Activated CD8-positive, alpha-beta memory T cell treated with anti-CD3 and anti-CD28 coated beads, Interleukin-2, amount 50 U/mL, for 1 hour (primary cell): ENCODE results near the gene RETREG3.
"Not testable (repeated sequence)": the region's sequence is repeated elsewhere in the genome, so short reads cannot be mapped to it uniquely, and the experiment has no call there.

Experiments used
- DNase-seq: peaks from one replicate; pipeline ENCODE4 v3.0.0-alpha.2; 2020; ENCODE audit errors: extremely low read depth

The RETREG3 gene

DNA sequence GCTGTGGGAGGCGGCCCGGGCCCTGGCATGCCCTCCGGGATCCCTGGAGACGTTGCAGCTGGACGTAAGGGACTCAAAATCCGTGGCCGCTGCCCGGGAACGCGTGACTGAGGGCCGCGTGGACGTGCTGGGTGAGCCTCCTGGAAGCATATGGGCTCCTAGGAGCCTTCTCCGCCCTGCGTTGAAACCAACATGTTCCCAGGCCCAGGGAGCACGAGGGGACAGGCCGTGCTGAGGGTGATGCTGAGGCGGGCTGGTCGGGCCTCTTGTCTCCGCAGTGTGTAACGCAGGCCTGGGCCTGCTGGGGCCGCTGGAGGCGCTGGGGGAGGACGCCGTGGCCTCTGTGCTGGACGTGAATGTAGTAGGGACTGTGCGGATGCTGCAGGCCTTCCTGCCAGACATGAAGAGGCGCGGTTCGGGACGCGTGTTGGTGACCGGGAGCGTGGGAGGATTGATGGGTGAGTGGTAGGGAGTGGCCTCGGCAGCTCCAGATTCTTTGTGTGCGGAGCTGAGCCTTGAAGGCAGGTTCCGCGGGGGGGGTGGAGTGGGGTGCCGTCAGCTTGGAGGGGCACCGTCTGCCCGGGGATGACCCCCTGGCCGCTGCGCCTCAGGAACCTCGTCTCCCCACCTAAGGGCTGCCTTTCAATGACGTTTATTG, 55.9 kb downstream of the RETREG3 start:
- DNase-seq: no peak

DNA sequence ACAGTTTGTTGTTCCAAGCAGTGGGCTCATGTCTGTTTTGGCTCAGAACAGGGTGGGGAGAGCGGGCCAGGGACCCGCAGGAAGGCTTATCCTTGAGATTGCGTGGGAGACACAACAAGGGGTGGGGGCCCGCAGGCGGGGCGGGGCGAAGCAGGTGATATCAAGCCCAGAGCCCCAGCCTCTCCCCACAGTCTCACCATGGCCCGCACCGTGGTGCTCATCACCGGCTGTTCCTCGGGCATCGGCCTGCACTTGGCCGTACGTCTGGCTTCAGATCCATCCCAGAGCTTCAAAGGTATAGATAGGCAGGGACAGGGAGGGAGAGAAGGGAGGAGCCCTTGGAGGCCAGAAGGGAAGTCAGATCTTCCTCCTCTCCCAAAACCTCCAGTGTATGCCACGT, 56.4 kb downstream of the RETREG3 start, which contains the start of gene HSD17B1:
HSD17B1 (plus strand) TSS at position 188 of the 400 bp plus-strand sequence; CDS start at position 199, 11 bp downstream.
- DNase-seq: not testable (repeated sequence)

DNA sequence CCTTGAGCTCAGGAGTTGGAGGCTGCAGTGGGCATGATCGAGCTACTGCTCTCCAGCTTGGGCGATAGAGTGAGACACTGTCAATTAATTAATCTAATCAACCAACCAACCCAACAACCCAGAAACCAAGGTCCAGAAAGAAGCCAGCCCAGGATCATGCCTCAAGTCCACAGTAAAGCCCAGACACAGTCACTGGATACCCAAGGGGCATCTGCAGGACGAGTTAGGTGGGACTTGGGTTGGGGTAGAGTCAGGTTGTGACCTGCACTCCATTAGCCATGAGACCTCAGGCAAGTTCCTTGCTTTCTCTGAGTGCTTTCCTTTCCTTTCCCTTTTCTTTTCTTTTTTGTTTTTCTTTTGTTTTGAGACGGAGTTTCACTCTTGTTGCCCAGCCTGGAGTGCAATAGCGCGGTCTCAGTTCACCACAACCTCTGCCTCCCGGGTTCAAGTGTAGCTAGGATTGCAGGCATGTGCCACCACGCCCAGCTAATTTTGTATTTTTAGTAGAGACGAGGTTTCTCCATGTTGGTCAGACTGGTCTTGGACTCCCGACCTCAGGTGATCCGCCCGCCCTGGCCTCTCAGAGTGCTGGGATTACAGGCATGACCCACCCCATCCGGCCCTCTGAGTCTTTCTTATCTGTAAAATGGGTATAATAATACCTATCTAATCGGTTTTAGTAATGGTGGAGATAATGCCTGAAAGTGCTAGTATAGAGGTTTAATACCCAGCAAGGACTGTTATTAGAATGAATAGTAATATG, 60.0 kb downstream of the RETREG3 start:
- DNase-seq: no peak

DNA sequence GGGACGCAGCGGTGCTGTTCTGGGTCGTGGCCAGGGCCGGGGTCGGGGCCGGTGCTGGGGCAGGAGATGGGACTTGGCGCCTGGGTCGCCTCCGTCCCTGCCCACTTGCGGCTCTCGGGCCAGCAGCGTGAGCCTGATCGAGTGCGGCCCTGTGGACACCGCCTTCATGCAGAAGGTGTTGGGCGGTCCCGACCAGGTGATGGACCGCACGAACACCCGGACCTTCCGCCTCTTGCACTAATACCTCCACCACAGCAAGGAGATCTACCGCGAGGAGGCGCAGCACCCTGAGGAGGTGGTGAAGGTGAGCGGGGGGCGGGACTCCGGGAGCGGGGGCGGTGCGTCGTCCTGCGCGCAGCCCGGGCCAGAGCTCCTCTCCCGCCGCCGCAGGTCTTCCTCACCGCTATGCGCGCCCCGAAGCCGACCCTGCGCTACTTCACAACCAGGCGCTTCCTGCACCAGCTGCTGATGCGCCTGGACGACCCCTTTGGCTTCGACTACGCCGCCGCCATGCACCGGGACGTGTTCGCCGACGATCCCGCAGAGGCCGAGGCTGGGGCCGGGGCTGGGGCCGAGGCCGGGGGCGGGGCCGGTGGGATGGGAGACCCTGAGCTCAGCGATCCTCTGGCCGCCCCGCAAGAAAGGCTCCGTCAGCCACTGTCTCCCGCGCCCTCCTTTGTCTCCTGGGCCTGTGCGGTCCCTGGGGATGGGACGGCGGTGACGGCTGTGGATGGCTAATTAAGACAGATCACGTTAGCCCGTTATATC, 60.9 kb downstream of the RETREG3 start:
- DNase-seq: no peak

DNA sequence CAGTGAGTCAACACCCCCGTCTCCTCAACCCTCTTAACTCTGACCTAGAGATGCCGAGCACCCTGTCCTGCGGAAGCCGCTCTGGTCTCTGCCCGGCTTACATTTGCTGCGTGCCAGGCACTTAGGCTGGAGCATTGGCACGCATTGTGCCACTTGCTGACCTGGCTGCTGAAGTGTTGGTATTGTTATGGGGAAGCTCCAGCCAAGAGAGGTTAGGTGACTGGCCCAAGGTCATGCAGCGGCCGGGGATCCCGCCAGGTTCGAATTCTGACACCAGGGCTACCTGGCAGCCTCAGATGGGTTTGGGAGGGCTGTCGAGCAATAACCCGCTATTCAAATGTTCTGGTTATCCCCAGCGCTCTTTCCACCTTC, 61.5 kb downstream of the RETREG3 start:
- no peak for DNase-seq

DNA sequence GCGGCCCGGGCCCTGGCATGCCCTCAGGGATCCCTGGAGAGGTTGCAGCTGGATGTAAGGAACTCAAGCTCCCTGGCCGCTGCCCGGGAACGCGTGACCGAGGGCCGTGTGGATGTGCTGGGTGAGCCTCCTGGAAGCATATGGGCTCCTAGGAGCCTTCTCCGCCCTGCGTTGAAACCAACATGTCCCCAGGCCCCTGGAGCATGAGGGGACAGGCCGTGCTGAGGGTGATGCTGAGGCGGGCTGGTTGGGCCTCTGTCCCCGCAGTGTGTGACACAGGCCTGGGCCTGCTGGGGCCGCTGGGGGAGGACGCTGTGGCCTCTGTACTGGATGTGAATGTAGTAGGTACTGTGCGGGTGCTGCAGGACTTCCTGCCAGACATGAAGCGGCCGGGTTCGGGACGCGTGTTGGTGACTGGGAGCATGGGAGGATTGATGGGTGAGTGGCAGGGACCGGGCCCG, 62.1 kb downstream of the RETREG3 start:
- DNase-seq: no peak

DNA sequence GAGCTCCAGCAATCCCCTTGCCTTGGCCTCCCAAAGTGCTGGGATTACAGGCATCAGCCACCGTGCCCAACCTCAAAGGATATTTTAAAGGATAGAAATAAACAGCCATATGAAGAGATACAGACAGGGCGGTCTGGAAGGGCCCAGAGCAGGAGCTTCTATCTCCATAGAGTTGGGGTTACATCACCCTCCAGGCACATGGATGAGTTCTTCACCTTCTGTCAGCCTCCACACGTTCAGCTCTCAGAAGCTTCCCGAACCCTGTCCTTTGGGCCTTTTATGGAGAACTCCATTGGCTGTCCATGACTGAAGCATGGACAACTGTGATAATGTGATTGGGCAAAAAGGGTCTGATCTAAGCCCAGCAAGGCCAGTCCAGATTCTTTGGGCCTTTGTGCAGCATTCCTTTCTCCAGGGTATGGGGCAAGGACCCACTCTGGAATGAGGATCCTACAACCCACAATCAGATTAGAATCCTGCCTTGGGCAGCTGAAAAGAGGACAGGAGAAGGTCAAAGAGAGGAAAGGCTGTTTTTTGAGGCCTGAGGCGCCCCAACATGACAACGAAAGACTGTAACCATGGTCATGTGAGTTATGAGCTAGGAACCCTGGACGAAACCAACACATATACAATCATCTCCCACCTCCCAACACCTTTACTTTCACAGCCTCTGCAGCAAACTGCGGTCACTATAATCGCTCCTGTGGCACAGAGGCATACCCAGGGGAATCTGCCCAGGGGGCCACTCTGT, 63.2 kb downstream of the RETREG3 start:
- not testable (repeated sequence) for DNase-seq

DNA sequence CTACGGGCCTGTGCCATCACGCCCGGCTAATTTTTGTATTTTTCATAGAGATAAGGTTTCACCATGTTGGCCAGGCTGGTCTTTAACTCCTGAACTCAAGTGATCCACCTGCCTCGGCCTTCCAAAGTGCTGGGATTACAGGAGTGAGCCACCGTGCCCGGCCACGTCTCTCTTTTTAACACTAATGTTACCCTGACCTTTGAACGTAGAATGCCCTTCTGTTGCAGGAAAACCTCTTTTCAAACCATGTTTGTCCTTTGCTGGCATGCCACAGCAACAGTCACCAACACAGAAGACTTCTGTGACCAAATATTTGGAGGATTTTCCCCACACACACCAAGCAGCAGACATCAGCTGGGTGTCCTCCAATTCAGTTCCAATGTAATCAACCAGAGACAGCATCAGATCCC, 64.3 kb downstream of the RETREG3 start:
- no peak for DNase-seq

DNA sequence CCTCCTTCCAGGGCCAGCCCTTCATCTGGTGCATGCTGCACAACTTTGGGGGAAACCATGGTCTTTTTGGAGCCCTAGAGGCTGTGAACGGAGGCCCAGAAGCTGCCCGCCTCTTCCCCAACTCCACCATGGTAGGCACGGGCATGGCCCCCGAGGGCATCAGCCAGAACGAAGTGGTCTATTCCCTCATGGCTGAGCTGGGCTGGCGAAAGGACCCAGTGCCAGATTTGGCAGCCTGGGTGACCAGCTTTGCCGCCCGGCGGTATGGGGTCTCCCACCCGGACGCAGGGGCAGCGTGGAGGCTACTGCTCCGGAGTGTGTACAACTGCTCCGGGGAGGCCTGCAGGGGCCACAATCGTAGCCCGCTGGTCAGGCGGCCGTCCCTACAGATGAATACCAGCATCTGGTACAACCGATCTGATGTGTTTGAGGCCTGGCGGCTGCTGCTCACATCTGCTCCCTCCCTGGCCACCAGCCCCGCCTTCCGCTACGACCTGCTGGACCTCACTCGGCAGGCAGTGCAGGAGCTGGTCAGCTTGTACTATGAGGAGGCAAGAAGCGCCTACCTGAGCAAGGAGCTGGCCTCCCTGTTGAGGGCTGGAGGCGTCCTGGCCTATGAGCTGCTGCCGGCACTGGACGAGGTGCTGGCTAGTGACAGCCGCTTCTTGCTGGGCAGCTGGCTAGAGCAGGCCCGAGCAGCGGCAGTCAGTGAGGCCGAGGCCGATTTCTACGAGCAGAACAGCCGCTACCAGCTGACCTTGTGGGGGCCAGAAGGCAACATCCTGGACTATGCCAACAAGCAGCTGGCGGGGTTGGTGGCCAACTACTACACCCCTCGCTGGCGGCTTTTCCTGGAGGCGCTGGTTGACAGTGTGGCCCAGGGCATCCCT, 65.7 kb downstream of the RETREG3 start:
- DNase-seq: no peak

DNA sequence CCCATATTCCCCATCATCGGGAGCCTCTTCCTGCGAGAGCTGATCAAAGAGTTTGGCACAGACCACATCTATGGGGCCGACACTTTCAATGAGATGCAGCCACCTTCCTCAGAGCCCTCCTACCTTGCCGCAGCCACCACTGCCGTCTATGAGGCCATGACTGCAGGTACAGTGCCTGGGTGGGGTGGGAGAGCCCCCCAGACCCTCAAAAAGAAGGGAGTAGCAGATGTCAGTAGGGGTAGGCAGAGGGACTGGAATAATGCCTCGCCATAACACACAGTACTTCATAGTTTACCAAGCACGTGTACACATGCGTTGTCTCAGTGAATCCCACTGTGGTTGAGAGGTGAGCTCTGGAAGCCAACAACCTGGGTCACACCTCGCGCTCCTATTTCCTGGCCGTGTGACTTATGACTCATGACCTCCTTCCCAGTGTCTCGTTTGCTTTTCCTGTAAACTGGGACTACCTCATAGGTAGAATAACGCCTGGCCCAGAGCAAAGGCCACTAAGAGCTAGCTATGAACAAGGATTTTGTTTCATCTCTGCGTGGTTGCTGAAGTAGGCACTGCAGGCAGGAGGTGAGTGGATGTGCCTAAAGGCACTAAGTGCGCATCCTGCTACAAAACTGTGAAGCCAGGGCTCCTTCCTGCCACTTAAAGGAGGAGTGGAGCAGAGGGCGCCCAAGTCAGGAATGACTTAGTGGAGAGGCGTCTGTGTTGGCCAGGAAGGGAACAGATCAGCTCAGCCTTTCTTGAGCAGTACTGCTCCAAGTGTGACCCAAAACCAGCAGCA, 67.9 kb downstream of the RETREG3 start:
- no peak for DNase-seq

DNA sequence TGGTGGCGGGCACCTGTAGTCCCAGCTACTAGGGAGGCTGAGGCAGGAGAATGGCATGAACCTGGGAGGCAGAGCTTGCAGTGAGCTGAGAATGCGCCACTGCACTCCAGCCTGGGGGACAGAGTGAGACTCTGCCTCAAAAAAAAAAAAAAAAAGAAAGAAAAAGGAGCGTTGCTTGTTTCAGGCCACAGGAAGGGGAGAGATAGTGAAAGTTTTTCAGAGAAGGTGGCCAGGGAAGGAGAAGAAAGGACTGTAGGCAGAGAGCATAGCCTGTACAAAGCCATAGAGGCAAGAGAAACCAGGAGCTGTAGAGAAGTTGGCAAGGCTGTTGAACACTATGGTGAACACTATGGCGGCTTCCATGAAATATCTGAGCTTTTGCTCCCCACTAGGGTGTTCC, 68.6 kb downstream of the RETREG3 start:
- DNase-seq: not testable (repeated sequence)

DNA sequence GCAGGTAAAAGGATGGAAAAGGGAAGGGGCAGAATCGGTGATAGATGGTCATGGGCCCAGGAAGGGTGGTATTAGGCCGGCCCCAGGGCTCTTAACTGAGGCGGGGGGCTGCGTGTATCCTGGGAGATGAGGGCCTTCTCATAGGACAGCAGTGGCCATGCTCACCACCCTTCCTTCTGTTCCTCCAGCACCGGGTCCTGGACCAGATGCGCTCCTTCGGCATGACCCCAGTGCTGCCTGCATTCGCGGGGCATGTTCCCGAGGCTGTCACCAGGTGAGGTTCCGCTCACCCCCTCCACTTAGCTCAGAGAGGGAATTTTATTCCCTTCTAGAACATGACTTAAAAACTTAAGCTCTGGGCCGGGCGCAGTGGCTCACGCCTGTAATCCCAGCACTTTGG, 70.7 kb downstream of the RETREG3 start:
- DNase-seq: no peak

DNA sequence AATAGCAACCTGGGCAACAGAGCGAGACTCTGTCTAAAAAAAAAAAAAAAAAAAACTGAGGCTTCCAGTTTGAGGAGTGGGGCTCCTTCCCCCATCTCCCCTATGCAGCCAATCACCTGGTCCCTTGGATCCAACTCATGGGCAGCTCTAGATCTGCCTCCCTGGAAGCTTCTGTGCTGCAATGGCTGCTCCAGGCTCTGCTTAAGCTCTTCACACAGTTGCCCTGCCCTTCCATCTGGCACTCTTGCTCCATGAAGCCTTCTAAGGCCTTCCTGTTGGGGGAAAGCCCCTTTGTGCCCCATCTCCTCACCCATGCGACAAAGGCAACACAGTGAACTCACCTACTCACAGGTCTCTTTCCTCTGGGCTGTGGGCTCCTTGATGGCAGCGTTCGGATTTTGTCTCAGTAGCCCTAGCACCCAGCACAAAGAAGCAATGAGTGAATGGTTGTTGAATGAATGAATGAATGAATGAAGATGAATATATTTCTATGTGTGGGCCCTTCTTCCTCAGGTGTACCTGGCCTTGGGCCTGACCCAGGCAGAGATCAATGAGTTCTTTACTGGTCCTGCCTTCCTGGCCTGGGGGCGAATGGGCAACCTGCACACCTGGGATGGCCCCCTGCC, 71.2 kb downstream of the RETREG3 start:
- no peak for DNase-seq

DNA sequence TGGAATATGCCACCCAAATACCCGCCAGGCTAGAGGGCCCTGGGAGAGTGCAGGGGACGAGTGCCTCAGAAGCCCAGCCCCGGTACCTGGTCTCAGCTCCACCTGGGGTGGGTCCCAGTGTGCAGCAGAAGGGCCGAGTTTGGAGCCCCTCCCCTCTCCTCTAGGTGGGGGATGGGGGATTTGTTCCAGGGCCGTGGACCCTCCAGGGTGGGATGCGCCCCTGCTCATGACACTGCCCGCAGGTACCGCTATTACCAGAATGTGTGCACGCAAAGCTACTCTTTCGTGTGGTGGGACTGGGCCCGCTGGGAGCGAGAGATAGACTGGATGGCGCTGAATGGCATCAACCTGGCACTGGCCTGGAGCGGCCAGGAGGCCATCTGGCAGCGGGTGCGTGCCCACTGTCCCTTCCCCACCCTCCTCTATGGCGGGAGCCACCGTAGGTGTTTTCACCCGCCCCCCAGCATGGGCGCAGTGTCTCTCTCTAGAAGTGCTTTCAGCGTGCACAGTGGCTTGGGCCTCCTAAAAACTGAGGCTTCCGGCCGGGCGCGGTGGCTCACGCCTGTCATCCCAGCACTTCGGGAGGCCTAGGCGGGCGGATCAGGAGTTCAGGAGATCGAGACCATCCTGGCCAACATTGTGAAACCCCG, 71.9 kb downstream of the RETREG3 start:
- DNase-seq: no peak

DNA sequence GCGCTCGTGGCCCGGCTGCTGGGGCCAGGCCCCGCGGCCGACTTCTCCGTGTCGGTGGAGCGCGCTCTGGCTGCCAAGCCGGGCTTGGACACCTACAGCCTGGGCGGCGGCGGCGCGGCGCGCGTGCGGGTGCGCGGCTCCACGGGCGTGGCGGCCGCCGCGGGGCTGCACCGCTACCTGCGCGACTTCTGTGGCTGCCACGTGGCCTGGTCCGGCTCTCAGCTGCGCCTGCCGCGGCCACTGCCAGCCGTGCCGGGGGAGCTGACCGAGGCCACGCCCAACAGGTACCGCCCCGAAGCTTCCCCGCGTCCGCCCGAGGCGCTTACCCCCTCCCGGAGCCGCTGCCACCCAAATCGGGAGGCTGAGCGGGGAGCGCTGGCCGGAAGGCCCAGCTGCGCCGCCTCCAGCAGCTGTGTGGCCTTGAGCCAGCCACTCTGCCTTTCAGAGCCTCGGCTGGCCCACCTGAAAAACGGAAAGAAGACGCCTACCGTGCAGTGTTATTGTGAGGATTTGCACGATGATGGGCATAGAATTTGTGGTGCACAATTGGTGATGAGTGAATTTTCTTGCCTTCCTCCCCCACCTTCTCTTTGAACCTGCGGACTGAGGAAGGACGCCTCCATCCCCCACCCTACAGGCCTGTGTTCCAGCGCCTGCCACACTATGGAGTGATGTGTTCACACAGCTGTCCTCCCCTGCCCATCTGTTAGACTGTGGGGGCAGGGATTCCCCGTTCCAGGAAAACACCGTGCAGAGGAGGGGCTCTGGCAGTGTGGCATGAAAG, 72.6 kb downstream of the RETREG3 start:
- no peak for DNase-seq

DNA sequence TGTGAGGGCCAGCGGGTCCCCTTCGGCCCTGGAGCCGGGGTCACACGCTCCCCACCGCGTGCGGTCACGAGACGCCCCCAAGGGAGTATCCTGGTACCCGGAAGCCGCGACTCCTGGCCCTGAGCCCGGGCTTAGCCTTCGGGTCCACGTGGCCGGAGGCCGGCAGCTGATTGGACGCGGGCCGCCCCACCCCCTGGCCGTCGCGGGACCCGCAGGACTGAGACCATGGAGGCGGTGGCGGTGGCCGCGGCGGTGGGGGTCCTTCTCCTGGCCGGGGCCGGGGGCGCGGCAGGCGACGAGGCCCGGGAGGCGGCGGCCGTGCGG, 73.2 kb downstream of the RETREG3 start, which contains the start of gene NAGLU:
NAGLU (plus strand) TSS at position 194 of the 324 bp plus-strand sequence; CDS start at position 226, 32 bp downstream.
- no peak for DNase-seq

DNA sequence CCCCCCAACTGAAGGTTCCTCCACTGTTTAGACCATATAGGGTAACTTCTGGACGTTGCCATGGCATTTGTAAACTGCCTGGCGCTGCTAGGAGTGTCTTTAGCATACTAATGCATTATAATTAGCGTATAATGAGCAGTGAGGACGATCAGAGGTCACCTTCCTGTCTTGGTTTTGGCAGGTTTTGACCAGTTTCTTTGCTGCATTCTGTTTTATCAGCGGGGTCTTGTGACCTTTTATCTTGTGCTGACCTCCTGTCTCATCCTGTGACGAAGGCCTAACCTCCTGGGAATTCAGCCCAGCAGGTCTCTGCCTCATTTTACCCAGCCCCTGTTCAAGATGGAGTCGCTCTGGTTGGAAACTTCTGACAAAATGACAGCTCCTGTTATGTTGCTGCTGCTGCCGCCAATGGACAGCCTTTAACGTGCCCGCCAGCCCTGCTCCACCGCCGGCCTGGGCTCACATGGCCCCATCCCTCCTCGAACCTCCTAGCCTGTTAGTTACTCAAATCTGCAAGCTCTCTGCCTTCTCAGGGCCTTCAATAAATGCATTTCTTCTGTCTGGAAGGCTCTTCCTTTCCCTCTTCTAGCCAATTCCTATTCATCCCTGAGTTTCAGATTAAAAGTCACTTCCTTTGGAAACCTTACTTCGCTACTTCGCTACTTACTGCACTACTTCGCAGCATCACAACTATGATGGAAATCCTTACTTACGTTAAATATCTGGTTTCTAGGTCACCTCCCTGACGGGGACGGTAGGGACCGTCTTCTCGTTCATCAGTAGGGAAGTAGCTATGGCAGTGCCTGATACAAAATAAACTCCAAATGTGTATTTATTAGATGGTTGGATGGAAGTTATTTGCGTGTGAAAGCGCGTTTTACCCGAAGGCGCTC, 73.8 kb downstream of the RETREG3 start:
- no peak for DNase-seq
